A549 (cell line): ENCODE measurements around the gene ZNF296. TPM values are rescaled to one million over a fixed set of nuclear protein-coding genes. Genes with fewer than 3 reads are reported as not detected.
A peak's percentile ranks its signal among the peaks of the same experiment; 100 is the strongest.

Experiments
- ATAC-seq, 2 experiments: fragments of 200-7000 bp in 1 of 2; fragments of >200 bp in 1 of 2; cut with Nextera tagmentation in 1 of 2; cut with Tn5 transposase in 1 of 2; 3 replicates each; pipeline versions ENCODE4 v1.8.0 to v1.9.1; 2018 to 2020; ENCODE audit warnings: mild to moderate bottlenecking in 1 of 2, moderate library complexity in 1 of 2
- CTCF ChIA-PET: fragments of 300-600 bp; sonication (Branson Sonifier 250); formaldehyde crosslinking; extraction: SDS; loops from one replicate; lab custom pipeline; 2021; ENCODE audit warnings: antibody characterized with exemption, inconsistent platforms; lab: Yijun Ruan, JAX
- POLR2A ChIA-PET: fragments of 350-600 bp; formaldehyde crosslinking; extraction: SDS; loops from one replicate; lab custom pipeline; 2021; ENCODE audit warnings: antibody characterized with exemption, inconsistent platforms; lab: Yijun Ruan, JAX
- DNase-seq, 2 experiments: peaks; one replicate each; pipeline versions ENCODE4 v3.0.0 to v3.0.0-alpha.2; 2011 to 2016; ENCODE audit warnings: low read depth in 1 of 2, low spot score in 1 of 2
- FAIRE-seq: peaks from 2 replicates; lab custom pipeline; 2011; peaks lifted over from hg19 to GRCh38; lab: Jason Lieb, UNC
- H3K27ac ChIP-seq, 2 experiments: fragments of >200 bp; sonication (Bioruptor Twin); formaldehyde crosslinking; 3 replicates each; pipeline ENCODE4 v1.5.1; 2016 to 2017
- H3K4me1 ChIP-seq: fragments of >200 bp; sonication (Bioruptor Twin); formaldehyde crosslinking; 3 replicates; pipeline ENCODE4 v1.6.1; 2016
- H3K4me2 ChIP-seq: fragments of >200 bp; sonication (Bioruptor Twin); formaldehyde crosslinking; 3 replicates; pipeline ENCODE4 v1.6.1; 2016
- H3K4me3 ChIP-seq: fragments of >200 bp; sonication (Bioruptor Twin); formaldehyde crosslinking; 3 replicates; pipeline ENCODE4 v1.5.1; 2016
- H3K9me3 ChIP-seq: fragments of >200 bp; sonication (Bioruptor Twin); formaldehyde crosslinking; 3 replicates; pipeline ENCODE4 v1.6.1; 2016
- ATOH8 ChIP-seq: fragments of 250-450 bp; sonication (Bioruptor Pico); IDR thresholded peaks from 2 replicates; pipeline ENCODE4 v1.5.0; 2020; ENCODE audit warnings: low read depth, mild to moderate bottlenecking, moderate library complexity
- BHLHE40 ChIP-seq: IDR thresholded peaks from 2 replicates; pipeline ENCODE4 v1.6.1; 2012; ENCODE audit warnings: low read depth, low read length, inconsistent platforms
- CBX2 ChIP-seq: fragments of 200-600 bp; sonication (generic); IDR thresholded peaks from 2 replicates; pipeline ENCODE4 v1.6.1; 2016; ENCODE audit warnings: low read depth, mild to moderate bottlenecking, borderline replicate concordance
- CBX8 ChIP-seq: fragments of 200-600 bp; sonication (generic); IDR thresholded peaks from 2 replicates; pipeline ENCODE4 v1.6.1; 2016
- CEBPB ChIP-seq, 2 experiments: fragments of >200 bp in 1 of 2; sonication (Bioruptor Twin) in 1 of 2; formaldehyde crosslinking in 1 of 2; IDR thresholded peaks; 2 replicates each; pipeline ENCODE4 v1.6.1; 2012 to 2016
- EHF ChIP-seq: fragments of 250-450 bp; sonication (Bioruptor Pico); IDR thresholded peaks from 2 replicates; pipeline ENCODE4 v1.5.0; 2020; ENCODE audit warnings: mild to moderate bottlenecking
- EHMT2 ChIP-seq: fragments of 200-600 bp; sonication (generic); IDR thresholded peaks from 2 replicates; pipeline ENCODE4 v1.6.1; 2016; ENCODE audit warnings: antibody characterized with exemption, low read depth, mild to moderate bottlenecking, moderate library complexity
- FOSL2 ChIP-seq, 2 experiments: fragments of 450-650 bp in 1 of 2; fragments of >200 bp in 1 of 2; sonication (Bioruptor Twin) in 1 of 2; formaldehyde crosslinking; IDR thresholded peaks; 2 replicates each; pipeline versions ENCODE4 v1.5.0 to v1.6.1; 2016 to 2020; ENCODE audit warnings: mild to moderate bottlenecking in 1 of 2, moderate library complexity in 1 of 2
- GATA3 ChIP-seq: IDR thresholded peaks from 2 replicates; pipeline ENCODE4 v1.6.1; 2012; ENCODE audit warnings: borderline replicate concordance
- HDAC2 ChIP-seq: fragments of 200-600 bp; sonication (generic); IDR thresholded peaks from 2 replicates; pipeline ENCODE4 v1.6.1; 2016
- HOXA7 ChIP-seq: fragments of 250-450 bp; sonication (Bioruptor Pico); IDR thresholded peaks from 2 replicates; pipeline ENCODE4 v1.5.0; 2020; ENCODE audit warnings: mild to moderate bottlenecking, moderate library complexity
- JUN ChIP-seq, 2 experiments: fragments of >200 bp; sonication (Bioruptor Twin); formaldehyde crosslinking; IDR thresholded peaks; 2 replicates in 1 of 2; 3 replicates in 1 of 2; pipeline ENCODE4 v1.6.1; 2016 to 2017
- JUNB ChIP-seq: fragments of >200 bp; sonication (Bioruptor Twin); formaldehyde crosslinking; IDR thresholded peaks from 2 replicates; pipeline ENCODE4 v1.6.1; 2016
- KDM1A ChIP-seq: fragments of 200-600 bp; sonication (generic); IDR thresholded peaks from 2 replicates; pipeline ENCODE4 v1.6.1; 2016; ENCODE audit warnings: low read depth, mild to moderate bottlenecking
- KDM5A ChIP-seq: fragments of 200-600 bp; sonication (generic); IDR thresholded peaks from 2 replicates; pipeline ENCODE4 v1.6.1; 2016; ENCODE audit warnings: antibody characterized with exemption, mild to moderate bottlenecking
- MAFK ChIP-seq: fragments of 450-650 bp; IDR thresholded peaks from 2 replicates; pipeline ENCODE4 v1.6.1; 2014; ENCODE audit not compliant: partially characterized antibody
- MAX ChIP-seq: IDR thresholded peaks from 2 replicates; pipeline ENCODE4 v1.6.1; 2012
- POLR2A ChIP-seq: IDR thresholded peaks from 2 replicates; pipeline ENCODE4 v1.6.1; 2012; ENCODE audit warnings: mild to moderate bottlenecking, low read length
- RCOR1 ChIP-seq: fragments of 150-350 bp; IDR thresholded peaks from 2 replicates; pipeline ENCODE4 v1.6.1; 2014; ENCODE audit warnings: antibody characterized with exemption, low read length, low read depth
- RNF2 ChIP-seq: fragments of 200-600 bp; sonication (generic); IDR thresholded peaks from 2 replicates; pipeline ENCODE4 v1.6.1; 2016; ENCODE audit warnings: low read depth, mild to moderate bottlenecking, antibody characterized with exemption, moderate library complexity, borderline replicate concordance
- TFCP2L1 ChIP-seq: fragments of 250-450 bp; sonication (Bioruptor Pico); IDR thresholded peaks from 2 replicates; pipeline ENCODE4 v1.5.0; 2021; ENCODE audit warnings: mild to moderate bottlenecking
- ZNF302 ChIP-seq: fragments of 250-450 bp; sonication (Bioruptor Pico); IDR thresholded peaks from 2 replicates; pipeline ENCODE4 v1.9.0; 2021; ENCODE audit warnings: inconsistent platforms, mild to moderate bottlenecking, moderate library complexity
- ZSCAN20 ChIP-seq: fragments of 250-450 bp; sonication (Bioruptor Pico); IDR thresholded peaks from 2 replicates; pipeline ENCODE4 v1.8.0; 2022; ENCODE audit warnings: mild to moderate bottlenecking, moderate library complexity
- WGBS: methylation state at CpG from one replicate; pipeline ENCODE4 v1.1.6; 2017; ENCODE audit errors: missing lambda C conversion rate; 5-methylcytosine and 5-hydroxymethylcytosine counted together
- polyA plus RNA-seq, 4 experiments: library from polyadenylated mRNA; depleted of rRNA in 3 of 4; stranded (reverse); fragments of >200 nt; fragmentation: RNase III in 1 of 4; extraction: RNeasy Plus Mini Kit Qiagen cat#74134 plus additional on column Dnase treatment in 1 of 4; gene quantifications; 2 replicates in 3 of 4; 3 replicates in 1 of 4; pipeline ENCODE4 v1.2.3, GENCODE V29; 2011 to 2017

Gene ZNF296
- polyA plus RNA-seq, 2 of the 4 experiments (the other 2 are of a cell fraction) = 0.34 to 2.7 TPM

- no peak; a peak in 1 of 6 replicates for ATAC-seq
- Histone ChIP-seq H3K4me3 (no peak overlapping the region), H3K4me2 (no peak overlapping the region), H3K4me1 (peaks cover 15% of the 10 kb centered on the region), H3K27ac (no peak overlapping the region), H3K9me3 (no peaks in the 10 kb centered on the region)
- no peak for DNase-seq
- CTCF ChIA-PET = interaction anchor here (1.3 to 2.2 kb wide), 3 partner anchors 14 to 62 kb away, joined by 4 to 6 read pairs (median 6); partner anchors contain the start of gene TRAPPC6A
- POLR2A ChIA-PET = interaction anchor here (0.8 kb wide), 1 partner anchor 23 kb away, joined by 3 read pairs; the partner anchor contains the start of gene PPP1R37
- no peak for TF ChIP-seq FOSL2 (IDR thresholded peaks at IDR 0.05)
- TF ChIP-seq FOSL2 (CRISPR knock-in tag; IDR thresholded peaks at IDR 0.05) = no peak
- no peak for TF ChIP-seq JUNB
- TF ChIP-seq TFCP2L1 (CRISPR knock-in tag) = no peak
- TF ChIP-seq KDM1A = no peak
- TF ChIP-seq CEBPB (IDR thresholded peaks at IDR 0.05) = no peak
- no peak for TF ChIP-seq GATA3
- TF ChIP-seq RNF2 = no peak
- TF ChIP-seq CBX8 = no peak
- no peak for TF ChIP-seq EHF (CRISPR knock-in tag)
- no peak for TF ChIP-seq RCOR1
- TF ChIP-seq MAX = no peak
- TF ChIP-seq BHLHE40 = no peak
- TF ChIP-seq KDM5A = no peak
- no peak for TF ChIP-seq ATOH8 (CRISPR knock-in tag)
- TF ChIP-seq POLR2A = no peak
- WGBS = 92% methylated on average over 17 of the region's 21 CpGs
- FAIRE-seq = no peak
Observed at GRCh38 chr19:45115809-45116615, 39.7 kb upstream of the ZNF296 start.

GRCh38 chr19:45114116-45114515 is 37.8 kb upstream of the ZNF296 start:
- FAIRE-seq = no peak
- DNase-seq = no peak
- ATAC-seq = no peak
- H3K27ac ChIP-seq = peak overlapping the region in 1 of 2 experiments; percentile 32; a peak in 2 of 6 replicates
- 93% methylated on average over 4 of the region's 4 CpGs for WGBS
- no peaks in the 10 kb centered on the region for H3K9me3 ChIP-seq
- H3K4me2 ChIP-seq = peak overlapping the region; percentile 57
- TF ChIP-seq HDAC2 (no peak), HOXA7 (CRISPR knock-in tag) (no peak)
- H3K4me1 ChIP-seq = peaks cover 15% of the 10 kb centered on the region
- CTCF ChIA-PET = interaction anchor here (1.5 to 3.7 kb wide), 3 partner anchors 11 to 18 kb away, joined by 4 to 25 read pairs (median 6); no protein-coding TSS in a partner anchor
- H3K4me3 ChIP-seq = no peak overlapping the region
- POLR2A ChIA-PET = interaction anchor here (1.3 kb wide), 1 partner anchor 22 kb away, joined by 4 read pairs; the partner anchor contains the start of gene PPP1R37

GRCh38 chr19:45113628-45114027 is 37.4 kb upstream of the ZNF296 start:
- ChIA-PET POLR2A (interaction anchor here (1.3 kb wide), 2 partner anchors 16 to 21 kb away, joined by 3 to 4 read pairs; partner anchors contain the start of gene PPP1R37), CTCF (interaction anchor here (0.6 to 3.7 kb wide), 7 partner anchors 12 to 204 kb away, joined by 3 to 25 read pairs (median 4); partner anchors contain the start of genes GEMIN7 and PPP1R37)
- H3K27ac ChIP-seq = peak overlapping the region in 1 of 2 experiments; percentile 32; a peak in 2 of 6 replicates
- FAIRE-seq (no peak), DNase-seq (no peak), ATAC-seq (no peak)
- peaks cover 15% of the 10 kb centered on the region for H3K4me1 ChIP-seq
- no peak overlapping the region for H3K4me3 ChIP-seq
- H3K9me3 ChIP-seq = no peaks in the 10 kb centered on the region
- WGBS = 44% methylated on average over 9 of the region's 9 CpGs
- H3K4me2 ChIP-seq = peak overlapping the region; percentile 57
- no peak for TF ChIP-seq MAFK
- TF ChIP-seq ZSCAN20 (CRISPR knock-in tag) = no peak
- TF ChIP-seq ZNF302 (CRISPR knock-in tag) = no peak
- no peak for TF ChIP-seq JUN (IDR thresholded peaks at IDR 0.05)
- TF ChIP-seq EHMT2 = no peak
- TF ChIP-seq CBX2 = no peak
